HEK293 (cell line): ENCODE results near the gene TCF12.

ENCODE experiments used
- CTCF ChIA-PET: fragments of 350-600 bp; formaldehyde crosslinking; extraction: SDS; loops from one replicate; lab custom pipeline; 2021; ENCODE audit warnings: antibody characterized with exemption; lab: Yijun Ruan, JAX
- POLR2A ChIA-PET: fragments of 300-600 bp; formaldehyde crosslinking; extraction: SDS; loops from one replicate; lab custom pipeline; 2020; ENCODE audit warnings: antibody characterized with exemption, inconsistent platforms; lab: Yijun Ruan, JAX
- H3K27ac ChIP-seq: fragments of 200-500 bp; sonication (Bioruptor generic); 2 replicates; pipeline ENCODE4 v1.5.1; 2014; ENCODE audit warnings: low read depth, low read length, control low read depth, inconsistent platforms; ENCODE audit errors: extremely low read depth
- H3K36me3 ChIP-seq, 2 experiments: fragments of 200-500 bp in 1 of 2; sonication (Bioruptor generic) in 1 of 2; 1 replicate in 1 of 2; 2 replicates in 1 of 2; pipeline ENCODE4 v1.5.1; 2014 to 2017; ENCODE audit warnings: inconsistent platforms in 2 of 2, low read length in 2 of 2; ENCODE audit not compliant: control insufficient read depth in 2 of 2, insufficient read depth in 1 of 2
- H3K4me1 ChIP-seq: fragments of 200-500 bp; sonication (Bioruptor generic); 2 replicates; pipeline ENCODE4 v1.5.1; 2014; ENCODE audit warnings: mild to moderate bottlenecking, low read length, inconsistent platforms; ENCODE audit not compliant: control insufficient read depth, insufficient read depth
- H3K4me3 ChIP-seq: 2 replicates; pipeline ENCODE4 v1.5.1; 2011; ENCODE audit warnings: low read depth, mild to moderate bottlenecking, control low read depth, low read length, moderate library complexity
- H3K9me3 ChIP-seq: fragments of 200-500 bp; sonication (Bioruptor generic); 2 replicates; pipeline ENCODE4 v1.5.1; 2014; ENCODE audit warnings: low read depth, low read length, inconsistent platforms; ENCODE audit not compliant: control insufficient read depth, insufficient read depth
- EGR2 ChIP-seq: fragments of 450-650 bp; formaldehyde crosslinking; IDR thresholded peaks from 2 replicates; pipeline ENCODE4 v1.5.1; 2016; ENCODE audit warnings: low read depth, missing biosample characterization, missing genetic modification characterization
- FEZF1 ChIP-seq: fragments of 450-650 bp; formaldehyde crosslinking; IDR thresholded peaks from 2 replicates; pipeline ENCODE4 v1.5.1; 2016; ENCODE audit warnings: missing biosample characterization, missing genetic modification characterization
- GLI4 ChIP-seq: fragments of 450-650 bp; formaldehyde crosslinking; IDR thresholded peaks from 2 replicates; pipeline ENCODE4 v1.5.1; 2016; ENCODE audit warnings: missing biosample characterization, missing genetic modification characterization
- MYNN ChIP-seq: fragments of 450-650 bp; formaldehyde crosslinking; IDR thresholded peaks from 2 replicates; pipeline ENCODE4 v1.5.1; 2016; ENCODE audit warnings: missing biosample characterization, missing genetic modification characterization, borderline replicate concordance
- OSR2 ChIP-seq: fragments of 450-650 bp; formaldehyde crosslinking; IDR thresholded peaks from 2 replicates; pipeline ENCODE4 v1.5.1; 2016; ENCODE audit warnings: missing biosample characterization, missing genetic modification characterization
- SETDB1 ChIP-seq: IDR thresholded peaks from one replicate; pipeline ENCODE4 v1.6.1; 2017; ENCODE audit warnings: mild to moderate bottlenecking, low read length, moderate library complexity, mixed read lengths; ENCODE audit not compliant: insufficient read length
- TRIM28 ChIP-seq: IDR thresholded peaks from 2 replicates; pipeline ENCODE4 v1.6.1; 2011; ENCODE audit warnings: low read length, control low read depth, borderline replicate concordance
- ZEB2 ChIP-seq: fragments of 450-650 bp; formaldehyde crosslinking; IDR thresholded peaks from 2 replicates; pipeline ENCODE4 v1.5.1; 2016; ENCODE audit warnings: missing biosample characterization, missing genetic modification characterization
- ZFP37 ChIP-seq: fragments of 450-650 bp; formaldehyde crosslinking; IDR thresholded peaks from 2 replicates; pipeline ENCODE4 v1.5.1; 2016; ENCODE audit warnings: missing biosample characterization, missing genetic modification characterization
- ZFP41 ChIP-seq: fragments of 450-650 bp; formaldehyde crosslinking; IDR thresholded peaks from 2 replicates; pipeline ENCODE4 v1.5.1; 2016; ENCODE audit warnings: missing biosample characterization, missing genetic modification characterization, borderline replicate concordance
- ZNF10 ChIP-seq: fragments of 450-650 bp; formaldehyde crosslinking; IDR thresholded peaks from 2 replicates; pipeline ENCODE4 v1.5.1; 2017; ENCODE audit warnings: missing biosample characterization, missing genetic modification characterization
- ZNF2 ChIP-seq: fragments of 450-650 bp; formaldehyde crosslinking; IDR thresholded peaks from 2 replicates; pipeline ENCODE4 v1.5.1; 2016; ENCODE audit warnings: missing biosample characterization, missing genetic modification characterization
- ZNF26 ChIP-seq: fragments of 450-650 bp; formaldehyde crosslinking; IDR thresholded peaks from 2 replicates; pipeline ENCODE4 v1.5.1; 2016; ENCODE audit warnings: missing biosample characterization, missing genetic modification characterization
- ZNF311 ChIP-seq: fragments of 450-650 bp; formaldehyde crosslinking; IDR thresholded peaks from 2 replicates; pipeline ENCODE4 v1.5.1; 2017; ENCODE audit warnings: missing biosample characterization, missing genetic modification characterization, borderline replicate concordance
- ZNF324 ChIP-seq: fragments of 450-650 bp; formaldehyde crosslinking; IDR thresholded peaks from 2 replicates; pipeline ENCODE4 v1.5.1; 2016; ENCODE audit warnings: missing biosample characterization, missing genetic modification characterization
- ZNF391 ChIP-seq: fragments of 450-650 bp; formaldehyde crosslinking; IDR thresholded peaks from 2 replicates; pipeline ENCODE4 v1.5.1; 2016; ENCODE audit warnings: low read depth, missing biosample characterization, missing genetic modification characterization, borderline replicate concordance
- ZNF404 ChIP-seq: fragments of 450-650 bp; formaldehyde crosslinking; IDR thresholded peaks from 2 replicates; pipeline ENCODE4 v1.5.1; 2017; ENCODE audit warnings: missing biosample characterization, missing genetic modification characterization
- ZNF48 ChIP-seq: fragments of 450-650 bp; formaldehyde crosslinking; IDR thresholded peaks from 2 replicates; pipeline ENCODE4 v1.5.1; 2016; ENCODE audit warnings: missing biosample characterization, missing genetic modification characterization
- ZNF514 ChIP-seq: fragments of 450-650 bp; formaldehyde crosslinking; IDR thresholded peaks from 2 replicates; pipeline ENCODE4 v1.5.1; 2016; ENCODE audit warnings: missing biosample characterization, missing genetic modification characterization
- ZNF518A ChIP-seq: fragments of 450-650 bp; formaldehyde crosslinking; conservative IDR thresholded peaks from 2 replicates; pipeline ENCODE4 v1.5.1; 2016; ENCODE audit warnings: low read depth, missing biosample characterization, missing genetic modification characterization
- ZNF626 ChIP-seq: fragments of 450-650 bp; sonication (Bioruptor Pico); formaldehyde crosslinking; IDR thresholded peaks from 2 replicates; pipeline ENCODE4 v1.5.1; 2018; ENCODE audit warnings: missing biosample characterization, missing genetic modification characterization, inconsistent platforms
- ZNF654 ChIP-seq: fragments of 450-650 bp; formaldehyde crosslinking; IDR thresholded peaks from 2 replicates; pipeline ENCODE4 v1.5.1; 2016; ENCODE audit warnings: low read depth, missing biosample characterization, missing genetic modification characterization
- ZNF768 ChIP-seq: fragments of 450-650 bp; formaldehyde crosslinking; IDR thresholded peaks from 2 replicates; pipeline ENCODE4 v1.5.1; 2018; ENCODE audit warnings: missing biosample characterization, mild to moderate bottlenecking, missing genetic modification characterization
- ZSCAN30 ChIP-seq: fragments of 450-650 bp; IDR thresholded peaks from 2 replicates; pipeline ENCODE4 v1.5.1; 2018; ENCODE audit warnings: missing biosample characterization, mild to moderate bottlenecking, missing genetic modification characterization, moderate library complexity
- ZSCAN5A ChIP-seq: fragments of 450-650 bp; formaldehyde crosslinking; IDR thresholded peaks from 2 replicates; pipeline ENCODE4 v1.5.1; 2016; ENCODE audit warnings: missing biosample characterization, missing genetic modification characterization
- ZXDB ChIP-seq: fragments of 450-650 bp; formaldehyde crosslinking; IDR thresholded peaks from 2 replicates; pipeline ENCODE4 v1.5.1; 2016; ENCODE audit warnings: missing biosample characterization, missing genetic modification characterization

The TCF12 gene

GRCh38 chr15:56972016-56972415 lies 53.6 kb downstream of the TCF12 start:
- TF ChIP-seq EGR2: no peak
- H3K4me1 ChIP-seq: peaks cover 8% of the 10 kb centered on the region
- POLR2A ChIA-PET: no interaction called here
- no peaks in the 10 kb centered on the region for H3K36me3 ChIP-seq
- H3K27ac ChIP-seq: no peak overlapping the region
- H3K4me3 ChIP-seq: no peak overlapping the region
- no peaks in the 10 kb centered on the region for H3K9me3 ChIP-seq
- CTCF ChIA-PET: no interaction called here

- TF ChIP-seq ZNF391 (tag by site-specific recombination) (no peak), ZSCAN5A (tag by site-specific recombination) (no peak), ZNF48 (tag by site-specific recombination) (no peak), OSR2 (tag by site-specific recombination) (peak; percentile 30; the same call in 1 of the 2 replicates), ZNF324 (tag by site-specific recombination) (no peak), GLI4 (tag by site-specific recombination) (no peak), ZNF404 (no peak), FEZF1 (peak; percentile 97), ZSCAN30 (tag by site-specific recombination) (no peak), ZNF768 (tag by site-specific recombination) (no peak), SETDB1 (no peak), ZNF626 (tag by site-specific recombination) (no peak), ZXDB (tag by site-specific recombination) (peak; percentile 44; the same call in 1 of the 2 replicates), ZNF10 (tag by site-specific recombination) (no peak), ZNF514 (no peak)
- CTCF ChIA-PET: no interaction called here
These were observed 54.0 kb downstream of the TCF12 start for GRCh38 chr15:56972426-56972825.

GRCh38 chr15:56973463-56973862 lies 55.0 kb downstream of the TCF12 start:
- CTCF ChIA-PET: interaction anchor here (0.6 kb wide), 1 partner anchor 161 kb away, joined by 3 read pairs; no protein-coding TSS in a partner anchor
- no peak for TF ChIP-seq ZEB2 (tag by site-specific recombination)
- TF ChIP-seq MYNN (tag by site-specific recombination): no peak
- TF ChIP-seq ZNF518A: no peak
- TF ChIP-seq EGR2: no peak
- no peak for TF ChIP-seq ZNF514
- TF ChIP-seq ZFP41: no peak
- TF ChIP-seq ZNF654 (tag by site-specific recombination): no peak
- no peak for TF ChIP-seq TRIM28
- TF ChIP-seq ZNF2 (tag by site-specific recombination): no peak
- TF ChIP-seq ZFP37: no peak
- no peak for TF ChIP-seq ZNF311 (tag by site-specific recombination)
- no peak for TF ChIP-seq ZNF26 (tag by site-specific recombination)

More at GRCh38 chr15:56972426-56972825, 54.0 kb downstream of the TCF12 start:
- Histone ChIP-seq H3K36me3 (no peaks in the 10 kb centered on the region), H3K4me1 (peaks cover 8% of the 10 kb centered on the region), H3K4me3 (no peak overlapping the region), H3K9me3 (no peaks in the 10 kb centered on the region), H3K27ac (no peak overlapping the region)
- POLR2A ChIA-PET: no interaction called here

More at GRCh38 chr15:56973463-56973862, 55.0 kb downstream of the TCF12 start:
- Histone ChIP-seq H3K4me3 (no peak overlapping the region), H3K36me3 (no peaks in the 10 kb centered on the region), H3K4me1 (peaks cover 8% of the 10 kb centered on the region), H3K27ac (no peak overlapping the region), H3K9me3 (no peaks in the 10 kb centered on the region)
- POLR2A ChIA-PET: no interaction called here
